Cardiac fibroblast (primary cell): Measurements from ENCODE around the gene HS3ST3B1.

Source experiments
- DNase-seq, 2 donors: peaks; one replicate each; pipeline versions ENCODE4 v3.0.0 to v3.0.0-alpha.2; 2010; ENCODE audit warnings: low read depth in 2 of 2
- H3K4me3 ChIP-seq, 2 donors: replicated peaks in 1 of 2; 1 replicate in 1 of 2; 2 replicates in 1 of 2; pipeline ENCODE4 v1.5.1; 2011; ENCODE audit warnings: low read depth in 2 of 2, low read length in 2 of 2, mild to moderate bottlenecking in 2 of 2, moderate library complexity in 1 of 2
- TF ChIP-seq, protein P1 (sequence below): IDR thresholded peaks from one replicate; pipeline ENCODE4 v1.5.1; 2011; ENCODE audit warnings: low read depth, mild to moderate bottlenecking, low read length, inconsistent platforms

The HS3ST3B1 gene

DNA sequence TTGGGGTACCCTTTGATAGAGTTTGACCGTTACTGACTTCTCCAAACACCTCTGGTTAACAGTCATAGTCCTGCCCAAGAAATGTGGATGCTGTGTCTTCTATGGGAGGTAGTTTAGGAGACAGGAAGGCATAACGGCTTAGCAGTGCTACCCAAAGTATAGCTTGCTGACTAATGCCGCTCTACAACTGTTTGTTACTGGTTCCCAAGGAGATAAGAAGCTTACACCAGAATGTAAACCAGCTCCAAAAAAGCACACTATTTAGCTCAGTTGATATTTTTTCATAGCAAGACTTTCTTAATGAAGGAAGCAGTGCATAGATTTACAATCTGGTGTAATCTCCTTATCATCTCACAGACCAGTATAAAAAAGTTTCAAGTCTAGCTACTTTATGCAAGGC is 95.7 kb downstream of the HS3ST3B1 start:
- H3K4me3 ChIP-seq = no peak overlapping the region
- DNase-seq = peak; percentile 12 to 26
- TF ChIP-seq, protein P1, sequence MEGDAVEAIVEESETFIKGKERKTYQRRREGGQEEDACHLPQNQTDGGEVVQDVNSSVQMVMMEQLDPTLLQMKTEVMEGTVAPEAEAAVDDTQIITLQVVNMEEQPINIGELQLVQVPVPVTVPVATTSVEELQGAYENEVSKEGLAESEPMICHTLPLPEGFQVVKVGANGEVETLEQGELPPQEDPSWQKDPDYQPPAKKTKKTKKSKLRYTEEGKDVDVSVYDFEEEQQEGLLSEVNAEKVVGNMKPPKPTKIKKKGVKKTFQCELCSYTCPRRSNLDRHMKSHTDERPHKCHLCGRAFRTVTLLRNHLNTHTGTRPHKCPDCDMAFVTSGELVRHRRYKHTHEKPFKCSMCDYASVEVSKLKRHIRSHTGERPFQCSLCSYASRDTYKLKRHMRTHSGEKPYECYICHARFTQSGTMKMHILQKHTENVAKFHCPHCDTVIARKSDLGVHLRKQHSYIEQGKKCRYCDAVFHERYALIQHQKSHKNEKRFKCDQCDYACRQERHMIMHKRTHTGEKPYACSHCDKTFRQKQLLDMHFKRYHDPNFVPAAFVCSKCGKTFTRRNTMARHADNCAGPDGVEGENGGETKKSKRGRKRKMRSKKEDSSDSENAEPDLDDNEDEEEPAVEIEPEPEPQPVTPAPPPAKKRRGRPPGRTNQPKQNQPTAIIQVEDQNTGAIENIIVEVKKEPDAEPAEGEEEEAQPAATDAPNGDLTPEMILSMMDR = no peak

DNA sequence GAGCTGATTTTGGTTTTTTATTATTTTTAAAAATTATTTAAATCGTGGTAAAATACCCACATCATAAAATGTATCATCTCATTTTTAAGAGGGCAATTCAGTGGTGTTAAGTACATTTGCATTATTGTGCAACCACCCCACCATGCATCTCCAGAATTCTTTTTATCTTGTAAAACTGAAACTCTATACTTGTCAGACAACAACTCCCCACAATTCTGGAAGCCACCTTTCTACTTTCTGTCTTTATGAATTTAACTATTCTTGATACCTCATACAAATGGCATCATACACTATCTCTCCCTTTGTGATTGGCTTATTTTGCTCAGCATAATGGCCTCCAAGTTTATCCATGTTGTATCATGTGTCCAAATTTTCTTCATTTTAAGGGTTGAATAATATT is 97.9 kb downstream of the HS3ST3B1 start:
- H3K4me3 ChIP-seq = no peak overlapping the region
- DNase-seq = no peak
- TF ChIP-seq, protein P1 = no peak
